HEK293T (cell line): ENCODE measurements around the gene NBEA.

ENCODE experiments used
- ARNT ChIP-seq: fragments of 450-650 bp; IDR thresholded peaks from 2 replicates; pipeline ENCODE4 v1.6.1; 2017; ENCODE audit warnings: mild to moderate bottlenecking
- ELF4 ChIP-seq: fragments of 450-650 bp; IDR thresholded peaks from 2 replicates; pipeline ENCODE4 v1.6.1; 2017; ENCODE audit warnings: antibody characterized with exemption
- FOXA1 ChIP-seq: fragments of 450-650 bp; IDR thresholded peaks from 2 replicates; pipeline ENCODE4 v1.6.1; 2016; ENCODE audit warnings: mild to moderate bottlenecking
- FOXK2 ChIP-seq: fragments of 450-650 bp; IDR thresholded peaks from 2 replicates; pipeline ENCODE4 v1.6.1; 2016; ENCODE audit warnings: mild to moderate bottlenecking
- FOXM1 ChIP-seq: fragments of 450-650 bp; IDR thresholded peaks from 2 replicates; pipeline ENCODE4 v1.6.1; 2017; ENCODE audit warnings: mild to moderate bottlenecking, borderline replicate concordance
- LEF1 ChIP-seq: fragments of 450-650 bp; IDR thresholded peaks from 2 replicates; pipeline ENCODE4 v1.6.1; 2017; ENCODE audit warnings: mild to moderate bottlenecking, borderline replicate concordance
- NFRKB ChIP-seq: fragments of 450-650 bp; IDR thresholded peaks from 2 replicates; pipeline ENCODE4 v1.6.1; 2016; ENCODE audit warnings: mild to moderate bottlenecking, moderate library complexity
- SP1 ChIP-seq: fragments of 450-650 bp; IDR thresholded peaks from 2 replicates; pipeline ENCODE4 v1.6.1; 2017
- SUZ12 ChIP-seq: fragments of 450-650 bp; IDR thresholded peaks from 2 replicates; pipeline ENCODE4 v1.6.1; 2016; ENCODE audit warnings: mild to moderate bottlenecking
- TARDBP ChIP-seq: fragments of 450-650 bp; IDR thresholded peaks from 2 replicates; pipeline ENCODE4 v1.6.1; 2016

GRCh38 chr13:35471706-35472322 is 529.7 kb downstream of the NBEA start:
- TF ChIP-seq SUZ12: no peak
- TF ChIP-seq TARDBP: no peak
- TF ChIP-seq ARNT: no peak
- no peak for TF ChIP-seq FOXM1
- no peak for TF ChIP-seq ELF4
- no peak for TF ChIP-seq LEF1
- TF ChIP-seq NFRKB: no peak
- no peak for TF ChIP-seq SP1
- TF ChIP-seq FOXK2: no peak
- TF ChIP-seq FOXA1: no peak
